HCT116 (cell line): ENCODE data around the gene HCST. TPM values are rescaled to one million over a fixed set of nuclear protein-coding genes. Genes with fewer than 3 reads are reported as not detected.

Source experiments
- ATAC-seq: fragments of 200-7000 bp; cut with Tn5 transposase; 2 replicates; pipeline ENCODE4 v1.9.1; 2020; ENCODE audit warnings: mild to moderate bottlenecking, moderate library complexity
- BruUV-seq: library from RNA; stranded (reverse); fragments of 400-500 nt; replicated peaks from 2 replicates; lab custom pipeline; 2021; lab: Mats Ljungman, UMichigan
- CTCF ChIA-PET: fragments of 300-600 bp; sonication (Branson Sonifier 250); formaldehyde crosslinking; loops from one replicate; lab custom pipeline; 2021; ENCODE audit warnings: antibody characterized with exemption; lab: Charles Lee
- POLR2A ChIA-PET: fragments of 300-600, 350-600 bp; sonication (Branson Sonifier 250); formaldehyde crosslinking; loops from one replicate; lab custom pipeline; 2021; ENCODE audit warnings: antibody characterized with exemption; lab: Charles Lee
- RAD21 ChIA-PET, 2 experiments: fragments of 300-600 bp; sonication (Branson Sonifier 250); formaldehyde crosslinking; loops; one replicate each; lab custom pipeline; 2023; ENCODE audit warnings: low total read pairs in 2 of 2; ENCODE audit not compliant: uncharacterized antibody in 2 of 2, unreplicated experiment in 2 of 2, low non-redundant PET in 1 of 2; lab: Charles Lee
- DNase-seq: peaks from one replicate; pipeline ENCODE4 v3.0.0-alpha.2; 2010; ENCODE audit warnings: low read depth, low spot score
- H2AFZ ChIP-seq: fragments of 200-600 bp; shearing (Covaris generic), sonication (generic); 2 replicates; pipeline ENCODE4 v1.6.1; 2017; ENCODE audit warnings: low read depth, mixed run types, mixed read lengths, antibody characterized with exemption, low read length; ENCODE audit not compliant: poor library complexity, severe bottlenecking
- H3K27ac ChIP-seq: 2 replicates; pipeline ENCODE4 v1.5.1; 2012; ENCODE audit warnings: low read depth, low read length
- H3K27me3 ChIP-seq: fragments of 200-600 bp; sonication (generic); 2 replicates; pipeline ENCODE4 v1.6.1; 2016; ENCODE audit warnings: mixed run types, low read length, mixed read lengths; ENCODE audit not compliant: insufficient read depth
- H3K36me3 ChIP-seq, 2 experiments: fragments of 200-500 bp in 1 of 2; fragments of 200-600 bp in 1 of 2; sonication (Bioruptor generic) in 1 of 2; sonication (generic) in 1 of 2; 2 replicates each; pipeline versions ENCODE4 v1.5.1 to v1.6.1; 2014 to 2016; ENCODE audit warnings: low read length in 2 of 2, inconsistent platforms in 1 of 2, mixed read lengths in 1 of 2, mixed run types in 1 of 2; ENCODE audit not compliant: insufficient read depth in 2 of 2, control insufficient read depth in 1 of 2
- H3K4me1 ChIP-seq, 2 experiments: fragments of 200-600 bp in 1 of 2; sonication (generic) in 1 of 2; 2 replicates each; pipeline versions ENCODE4 v1.5.1 to v1.6.1; 2012 to 2017; ENCODE audit warnings: low read length in 2 of 2, inconsistent platforms in 1 of 2, mild to moderate bottlenecking in 1 of 2, mixed read lengths in 1 of 2, mixed run types in 1 of 2, moderate library complexity in 1 of 2; ENCODE audit not compliant: insufficient read depth in 2 of 2, control insufficient read depth in 1 of 2
- H3K4me2 ChIP-seq: fragments of 200-600 bp; sonication (generic); 2 replicates; pipeline ENCODE4 v1.6.1; 2017; ENCODE audit warnings: mixed run types, low read length, mixed read lengths
- H3K4me3 ChIP-seq, 2 experiments: fragments of 200-600 bp in 1 of 2; sonication (generic) in 1 of 2; replicated peaks in 1 of 2; 2 replicates each; pipeline ENCODE4 v1.5.1; 2011 to 2016; ENCODE audit warnings: low read length in 2 of 2, control low read depth in 1 of 2, low read depth in 1 of 2, mild to moderate bottlenecking in 1 of 2, mixed read lengths in 1 of 2, mixed run types in 1 of 2
- H3K79me2 ChIP-seq: fragments of 200-600 bp; sonication (generic); 2 replicates; pipeline ENCODE4 v1.6.1; 2017; ENCODE audit warnings: mild to moderate bottlenecking, mixed run types, low read length, moderate library complexity, mixed read lengths; ENCODE audit not compliant: insufficient read depth
- H3K9ac ChIP-seq: fragments of 200-600 bp; sonication (generic); 2 replicates; pipeline ENCODE4 v1.6.1; 2016; ENCODE audit warnings: low read length, mixed read lengths
- H3K9me2 ChIP-seq: fragments of 200-600 bp; sonication (generic), shearing (Covaris generic); 2 replicates; pipeline ENCODE4 v1.6.1; 2017; ENCODE audit warnings: mixed run types, mild to moderate bottlenecking, moderate library complexity; ENCODE audit not compliant: insufficient read depth
- H3K9me3 ChIP-seq, 2 experiments: fragments of 200-500 bp in 1 of 2; fragments of 200-600 bp in 1 of 2; sonication (Bioruptor generic) in 1 of 2; sonication (generic) in 1 of 2; 2 replicates each; pipeline ENCODE4 v1.6.1; 2014 to 2017; ENCODE audit warnings: low read length in 2 of 2, mixed read lengths in 2 of 2, inconsistent platforms in 1 of 2, low read depth in 1 of 2, mild to moderate bottlenecking in 1 of 2, mixed run types in 1 of 2, moderate library complexity in 1 of 2; ENCODE audit not compliant: control insufficient read depth in 1 of 2, insufficient read depth in 1 of 2
- H4K20me1 ChIP-seq: fragments of 200-600 bp; sonication (generic), shearing (Covaris generic); 2 replicates; pipeline ENCODE4 v1.6.1; 2017; ENCODE audit warnings: mixed run types, mild to moderate bottlenecking, moderate library complexity; ENCODE audit not compliant: insufficient read depth
- ATF3 ChIP-seq: IDR thresholded peaks from 2 replicates; pipeline ENCODE4 v1.6.1; 2012
- CBX3 ChIP-seq: IDR thresholded peaks from 2 replicates; pipeline ENCODE4 v1.6.1; 2012; ENCODE audit warnings: low read depth
- CEBPB ChIP-seq: IDR thresholded peaks from 2 replicates; pipeline ENCODE4 v1.6.1; 2012; ENCODE audit warnings: low read depth
- CTCF ChIP-seq, 3 experiments: fragments of 200-600 bp in 1 of 3; sonication (generic) in 1 of 3; IDR thresholded peaks in 2 of 3; conservative IDR thresholded peaks in 1 of 3; 2 replicates each; pipeline ENCODE4 v1.5.1; 2012 to 2017; ENCODE audit warnings: low read depth in 2 of 3, low read length in 2 of 3, antibody characterized with exemption in 1 of 3, borderline replicate concordance in 1 of 3, control low read depth in 1 of 3, mild to moderate bottlenecking in 1 of 3, mixed read lengths in 1 of 3, mixed run types in 1 of 3, moderate library complexity in 1 of 3; ENCODE audit not compliant: insufficient read depth in 1 of 3
- EGR1 ChIP-seq: IDR thresholded peaks from 2 replicates; pipeline ENCODE4 v1.6.1; 2012; ENCODE audit warnings: low read depth
- ELF1 ChIP-seq: IDR thresholded peaks from 2 replicates; pipeline ENCODE4 v1.6.1; 2012; ENCODE audit warnings: low read depth, borderline replicate concordance
- EZH2 ChIP-seq: fragments of 200-600 bp; sonication (generic); IDR thresholded peaks from 2 replicates; pipeline ENCODE4 v1.6.1; 2017; ENCODE audit warnings: antibody characterized with exemption, mixed run types
- EZH2phosphoT487 ChIP-seq: fragments of 200-600 bp; IDR thresholded peaks from 2 replicates; pipeline ENCODE4 v1.6.1; 2018; ENCODE audit warnings: antibody characterized with exemption, borderline replicate concordance
- FOSL1 ChIP-seq: IDR thresholded peaks from 2 replicates; pipeline ENCODE4 v1.6.1; 2012; ENCODE audit warnings: low read depth
- JUND ChIP-seq: IDR thresholded peaks from 2 replicates; pipeline ENCODE4 v1.6.1; 2012
- MAX ChIP-seq: IDR thresholded peaks from 2 replicates; pipeline ENCODE4 v1.6.1; 2012
- POLR2A ChIP-seq: IDR thresholded peaks from 2 replicates; pipeline ENCODE4 v1.7.0; 2011; ENCODE audit warnings: borderline replicate concordance; ENCODE audit not compliant: insufficient read depth, insufficient read length; ENCODE audit errors: extremely low read depth
- POLR2AphosphoS5 ChIP-seq: IDR thresholded peaks from 2 replicates; pipeline ENCODE4 v1.6.1; 2011; ENCODE audit warnings: mild to moderate bottlenecking, low read depth, low read length, moderate library complexity
- REST ChIP-seq: IDR thresholded peaks from 2 replicates; pipeline ENCODE4 v1.6.1; 2012; ENCODE audit warnings: low read depth
- SIN3A ChIP-seq: IDR thresholded peaks from 2 replicates; pipeline ENCODE4 v1.6.1; 2012; ENCODE audit warnings: low read depth
- SRF ChIP-seq: IDR thresholded peaks from 2 replicates; pipeline ENCODE4 v1.6.1; 2012; ENCODE audit warnings: low read depth
- TCF7L2 ChIP-seq: IDR thresholded peaks from 2 replicates; pipeline ENCODE4 v1.7.0; 2011; ENCODE audit warnings: borderline replicate concordance, inconsistent platforms; ENCODE audit not compliant: insufficient read depth, insufficient read length; ENCODE audit errors: extremely low read depth
- ZBTB33 ChIP-seq: IDR thresholded peaks from 2 replicates; pipeline ENCODE4 v1.6.1; 2011; ENCODE audit warnings: mild to moderate bottlenecking, low read length, moderate library complexity; ENCODE audit not compliant: insufficient replicate concordance; ENCODE audit errors: extremely low read depth
- ZFX ChIP-seq: fragments of 450-650 bp; IDR thresholded peaks from 2 replicates; pipeline ENCODE4 v1.6.1; 2017
- ZNF274 ChIP-seq: fragments of 200-500 bp; sonication (Bioruptor generic); IDR thresholded peaks from 2 replicates; pipeline ENCODE4 v1.6.1; 2014; ENCODE audit warnings: mild to moderate bottlenecking, low read depth, low read length, inconsistent platforms
- intact Hi-C: fragments of 100-400 bp; cut with micrococcal nuclease; formaldehyde crosslinking; loops from 2 replicates; pipeline ENCODE4 v1.10.0; 2022
- total RNA-seq: library from RNA; stranded (reverse); gene quantifications from one replicate; pipeline ENCODE4 v1.2.1, GENCODE V29; 2021; ENCODE audit not compliant: unreplicated experiment

Gene HCST
- total RNA-seq, 1 experiment from 2014 or later: 1.2 TPM

GRCh38 chr19:35908973-35909683, 6.8 kb downstream of the HCST start:
- DNase-seq: no peak
- intact Hi-C loops: no loop called here
- H3K79me2 ChIP-seq: no peaks in the 10 kb centered on the region
- no peaks in the 10 kb centered on the region for H3K36me3 ChIP-seq
- no peaks in the 10 kb centered on the region for H3K9me2 ChIP-seq
- H3K4me1 ChIP-seq: peaks cover 12 to 39% of the 10 kb centered on the region in 2 experiments
- ChIA-PET CTCF (no interaction called here), RAD21 (no interaction called here), POLR2A (no interaction called here)
- TF ChIP-seq CTCF (IDR thresholded peaks at IDR 0.05 in 2 of 3, conservative IDR thresholded peaks at IDR 0.05 in 1 of 3; ENCODE audit: borderline replicate concordance in 1 of 3, insufficient read depth in 1 of 3, low read depth in 2 of 3, low read length in 2 of 3) (no peak), JUND (no peak), TCF7L2 (no peak), ELF1 (no peak), CBX3 (no peak), EZH2 (no peak), EGR1 (no peak), ZNF274 (no peak), ATF3 (no peak), MAX (no peak), SIN3A (no peak), ZFX (no peak), REST (no peak), CEBPB (no peak), POLR2A (no peak), EZH2phosphoT487 (no peak), SRF (no peak), POLR2AphosphoS5 (no peak), FOSL1 (no peak), ZBTB33 (no peak)
- H3K4me2 ChIP-seq: no peak overlapping the region
- H3K4me3 ChIP-seq: no peak overlapping the region
- no peak overlapping the region for H3K27ac ChIP-seq
- no peaks in the 10 kb centered on the region for H3K9me3 ChIP-seq
- H2AFZ ChIP-seq: no peak overlapping the region
- no peak overlapping the region for H3K9ac ChIP-seq
- BruUV-seq: no TSS peak
- ATAC-seq: no peak
- no peaks in the 10 kb centered on the region for H3K27me3 ChIP-seq
- no peaks in the 10 kb centered on the region for H4K20me1 ChIP-seq
